Lower leg skin (tissue), 4 donors: ENCODE measurements around the gene GRIN2A. TPM values are rescaled to one million over a fixed set of nuclear protein-coding genes. Genes with fewer than 3 reads are reported as not detected.

Source experiments
- DNase-seq, 2 donors: peaks; one replicate each; pipeline ENCODE4 v3.0.0-alpha.2; 2019; ENCODE audit warnings: low spot score in 2 of 2
- H3K4me3 ChIP-seq: fragments of 200-600 bp; sonication (generic); 2 replicates; pipeline ENCODE4 v1.5.1; 2017; ENCODE audit warnings: mild to moderate bottlenecking, low read depth; ENCODE audit not compliant: poor library complexity, severe bottlenecking
- CTCF ChIP-seq, 3 donors: fragments of 450-650 bp; IDR thresholded peaks; one replicate each; pipeline ENCODE4 v1.5.1; 2016; ENCODE audit warnings: antibody characterized with exemption in 3 of 3, mild to moderate bottlenecking in 3 of 3, moderate library complexity in 2 of 3
- POLR2A ChIP-seq, 2 donors: fragments of 450-650 bp; IDR thresholded peaks; one replicate each; pipeline ENCODE4 v1.6.1; 2016 to 2017; ENCODE audit warnings: antibody characterized with exemption in 2 of 2, mild to moderate bottlenecking in 1 of 2, moderate library complexity in 1 of 2
- WGBS, 2 donors: methylation state at CpG; one replicate each; pipeline ENCODE4 v1.1.5; 2018; 5-methylcytosine and 5-hydroxymethylcytosine counted together
- intact Hi-C: fragments of 100-400 bp; cut with DNase I; formaldehyde crosslinking; loops from one replicate; pipeline ENCODE4 v1.15.0; 2023; ENCODE audit warnings: low total_unique reads
- total RNA-seq, 4 donors: library from RNA; depleted of rRNA; stranded (reverse); fragments of >200 nt; gene quantifications; one replicate each; pipeline ENCODE4 v1.1.0, GENCODE V29; 2016

Gene GRIN2A
- total RNA-seq, 4 donors from 2014 or later: 0.30 to 1.7 (median 0.73) TPM

GRCh38 chr16:9797306-9797705, 384.9 kb downstream of the GRIN2A start:
- H3K4me3 ChIP-seq: no peak overlapping the region
- TF ChIP-seq POLR2A (IDR thresholded peaks at IDR 0.05) (no peak), CTCF (IDR thresholded peaks at IDR 0.05) (no peak)
- intact Hi-C loops: no loop called here
- WGBS, 2 donors: 50 to 55% methylated on average over 6 of the region's 6 CpGs
- no peak for DNase-seq

- no peak overlapping the region for H3K4me3 ChIP-seq
- no peak for DNase-seq
- WGBS, 2 donors: 89 to 90% methylated on average over 6 of the region's 6 CpGs
- TF ChIP-seq POLR2A (IDR thresholded peaks at IDR 0.05) (no peak), CTCF (IDR thresholded peaks at IDR 0.05) (no peak)
- intact Hi-C loops: no loop called here
These were observed 388.6 kb downstream of the GRIN2A start for GRCh38 chr16:9793623-9794022.

GRCh38 chr16:9791556-9791955, 390.7 kb downstream of the GRIN2A start:
- intact Hi-C loops: no loop called here
- TF ChIP-seq CTCF (IDR thresholded peaks at IDR 0.05) (no peak), POLR2A (IDR thresholded peaks at IDR 0.05) (no peak)
- H3K4me3 ChIP-seq: no peak overlapping the region
- DNase-seq: no peak
- 74 to 81% methylated on average over 4 of the region's 4 CpGs for WGBS, 2 donors

GRCh38 chr16:9790199-9790598, 392.0 kb downstream of the GRIN2A start:
- no peak for DNase-seq
- intact Hi-C loops: no loop called here
- H3K4me3 ChIP-seq: no peak overlapping the region
- 85 to 94% methylated on average over 2 of the region's 2 CpGs for WGBS, 2 donors
- TF ChIP-seq CTCF (IDR thresholded peaks at IDR 0.05): no peak
- TF ChIP-seq POLR2A (IDR thresholded peaks at IDR 0.05): no peak

GRCh38 chr16:9787717-9788116, 394.5 kb downstream of the GRIN2A start:
- H3K4me3 ChIP-seq: no peak overlapping the region
- no peak for DNase-seq
- TF ChIP-seq POLR2A (IDR thresholded peaks at IDR 0.05) (no peak), CTCF (IDR thresholded peaks at IDR 0.05) (no peak)
- intact Hi-C loops: no loop called here
- WGBS, 2 donors: 46 to 56% methylated on average over 5 of the region's 5 CpGs

- H3K4me3 ChIP-seq: no peak overlapping the region
- WGBS, 2 donors: 74 to 78% methylated on average over 4 of the region's 4 CpGs
- TF ChIP-seq POLR2A (IDR thresholded peaks at IDR 0.05) (no peak), CTCF (IDR thresholded peaks at IDR 0.05) (no peak)
- intact Hi-C loops: no loop called here
- no peak for DNase-seq
These were observed 401.4 kb downstream of the GRIN2A start for GRCh38 chr16:9780831-9781230.
